ENCODE data around the gene TSPAN3.

Gene TSPAN3

DNA sequence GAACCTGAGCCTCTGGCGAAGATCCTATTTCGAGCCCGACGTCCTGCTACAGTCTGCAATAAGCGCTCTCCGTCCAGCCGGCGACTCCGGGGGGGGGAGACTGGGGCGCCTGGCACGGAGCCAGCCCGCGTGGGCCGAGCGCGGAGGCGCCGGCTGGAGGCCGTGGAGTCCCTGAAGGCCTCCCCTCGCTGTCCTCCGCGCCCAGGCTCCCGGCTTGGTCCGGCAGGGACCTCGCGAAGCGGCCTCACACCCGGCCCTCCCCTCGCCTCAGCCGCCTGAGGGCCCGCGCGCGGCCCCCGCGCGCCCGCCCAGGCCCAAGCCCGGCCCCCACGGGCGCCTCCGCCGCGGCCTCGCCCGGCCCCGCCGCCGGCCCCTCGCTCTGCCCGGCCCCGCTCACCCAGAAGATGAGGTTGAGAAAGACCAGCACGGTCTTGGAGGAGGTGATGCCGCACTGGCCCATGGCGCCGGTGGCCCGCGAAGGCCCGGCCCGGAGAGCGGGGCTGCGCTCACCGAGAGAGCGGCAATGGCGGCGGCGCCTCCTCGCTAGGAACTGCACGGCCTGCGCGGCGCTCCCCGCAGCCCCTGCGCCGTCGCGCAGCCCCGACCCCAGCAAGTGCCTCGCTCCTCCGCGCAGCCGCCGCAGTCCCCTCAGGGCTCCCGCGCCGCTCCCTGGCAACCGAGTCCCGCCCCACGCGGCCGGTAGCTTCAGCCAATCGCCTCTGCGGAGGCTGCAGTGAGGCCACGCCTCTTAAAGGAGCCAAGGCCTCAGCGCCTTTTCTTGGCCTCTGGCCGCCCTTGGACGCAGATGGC lies at the start of gene TSPAN3:
TSS of gene TSPAN3 (minus strand) at position 615 of the 810 bp plus-strand sequence. CDS start at position 460, 155 bp downstream.
- DNase-seq, result peak; percentile 94

DNA sequence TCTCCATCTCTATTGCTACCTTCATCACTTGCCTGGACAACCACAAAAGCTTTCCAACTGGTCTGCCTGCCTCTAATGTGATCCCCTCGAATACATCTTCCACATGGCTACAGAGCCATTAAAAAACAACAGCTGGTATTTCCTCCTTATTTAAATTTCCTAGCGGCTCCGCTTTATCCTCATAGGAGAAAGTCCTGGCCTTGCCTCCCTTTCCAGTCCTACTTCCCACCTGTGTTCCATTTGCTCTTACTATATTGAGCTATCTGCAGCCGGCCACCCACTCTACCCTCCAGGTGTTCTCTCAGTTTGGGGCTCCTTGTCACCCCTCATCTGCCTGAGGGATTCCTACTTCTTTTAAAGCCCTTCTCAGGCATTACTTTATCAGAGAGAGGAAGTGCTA lies 49.7 kb upstream of the TSPAN3 start:
- no peak for DNase-seq

DNA sequence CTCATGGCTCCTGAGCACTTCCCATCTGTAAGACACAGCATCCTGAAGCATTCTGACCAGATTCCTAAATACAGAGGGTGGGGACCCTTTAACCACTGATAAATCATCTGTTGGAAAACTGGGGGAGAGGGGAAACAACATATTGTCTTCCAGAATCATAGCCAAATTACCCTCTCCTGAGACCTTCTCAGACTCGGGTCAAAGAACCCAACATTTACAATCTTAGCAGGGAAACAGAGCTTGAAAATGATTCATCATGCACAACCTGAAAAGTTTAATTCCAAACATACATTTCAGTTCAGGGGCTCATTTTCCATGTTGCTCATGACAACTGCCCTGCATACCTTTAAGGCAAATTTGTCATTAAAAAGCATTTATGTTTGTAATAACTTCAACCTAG lies 48.5 kb upstream of the TSPAN3 start:
- DNase-seq, result no peak

GRCh38 chr15:77118882-77119321 lies 48.0 kb upstream of the TSPAN3 start:
- no peak for DNase-seq

GRCh38 chr15:77115179-77115578 lies 44.3 kb upstream of the TSPAN3 start:
- no peak for DNase-seq

- DNase-seq, result no peak
Measured at GRCh38 chr15:77112838-77113504, 42.1 kb upstream of the TSPAN3 start.

DNA sequence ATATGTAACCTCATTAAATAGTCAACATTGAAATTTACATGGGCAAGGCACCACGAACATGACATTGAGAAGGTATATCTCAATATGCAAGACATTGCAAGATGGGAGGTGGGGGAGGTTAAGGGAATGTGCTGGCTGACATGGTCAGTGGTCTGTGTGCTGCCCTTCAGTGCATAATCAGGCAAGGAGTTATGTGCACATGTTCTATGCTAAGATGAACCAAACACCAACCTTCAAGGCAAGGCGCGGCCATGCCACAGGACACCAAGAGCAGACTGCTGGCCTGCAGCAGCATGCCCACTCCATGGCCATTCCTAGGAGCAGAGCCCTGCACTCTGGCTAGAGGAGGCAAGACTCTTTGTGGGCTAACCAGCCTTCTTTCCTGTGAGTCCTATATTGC lies 40.9 kb upstream of the TSPAN3 start:
- DNase-seq, result no peak

GRCh38 chr15:77107531-77108355 lies 36.8 kb upstream of the TSPAN3 start:
- peak; percentile 60 for DNase-seq

GRCh38 chr15:77107068-77107467 lies 36.2 kb upstream of the TSPAN3 start:
- no peak for DNase-seq

DNA sequence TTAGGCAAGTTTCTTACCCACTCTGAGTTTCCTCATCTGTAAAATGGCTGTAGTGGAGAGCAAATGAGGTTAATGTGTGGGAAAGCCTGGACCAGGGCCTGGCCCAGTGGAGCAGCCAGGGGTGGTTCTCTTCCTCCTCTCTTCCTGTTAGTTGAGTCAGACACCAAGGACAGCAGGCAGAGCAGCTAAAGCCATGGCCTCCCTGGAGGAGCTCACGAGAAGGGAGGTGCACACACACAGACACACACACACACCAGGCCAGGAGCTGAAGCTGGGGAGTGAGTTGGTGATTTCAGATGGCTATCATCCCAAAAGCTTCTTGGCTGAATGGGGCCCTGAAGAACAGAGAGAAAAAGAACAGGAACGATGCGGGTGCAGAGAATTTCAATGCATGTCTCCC lies 33.2 kb upstream of the TSPAN3 start:
- no peak for DNase-seq

GRCh38 chr15:77099741-77100463 lies 29.0 kb upstream of the TSPAN3 start:
- DNase-seq, result no peak

DNA sequence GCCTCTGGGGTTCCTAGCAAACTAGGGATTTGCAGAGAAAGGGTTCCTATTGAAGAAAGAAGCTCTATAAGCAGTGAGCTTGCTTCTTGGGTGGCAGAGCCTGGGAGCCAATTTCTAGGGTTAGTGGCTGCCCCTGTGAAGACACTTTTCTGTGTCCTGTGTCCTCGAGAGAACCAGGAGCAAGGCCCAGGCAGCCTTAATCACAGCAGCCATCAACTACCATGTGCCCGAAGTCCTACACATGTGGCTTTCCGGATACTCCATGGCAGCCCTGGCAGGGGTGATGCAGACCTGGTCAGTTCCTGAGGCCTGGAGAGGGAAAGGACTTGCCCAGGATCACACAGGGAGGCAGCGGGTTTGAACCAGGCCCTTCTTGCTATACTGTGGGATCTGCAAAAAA lies 27.7 kb upstream of the TSPAN3 start:
- DNase-seq, result no peak

GRCh38 chr15:77097921-77098320 lies 27.0 kb upstream of the TSPAN3 start:
- no peak for DNase-seq

- no peak for DNase-seq
Measured at GRCh38 chr15:77097248-77097721, 26.4 kb upstream of the TSPAN3 start.

DNA sequence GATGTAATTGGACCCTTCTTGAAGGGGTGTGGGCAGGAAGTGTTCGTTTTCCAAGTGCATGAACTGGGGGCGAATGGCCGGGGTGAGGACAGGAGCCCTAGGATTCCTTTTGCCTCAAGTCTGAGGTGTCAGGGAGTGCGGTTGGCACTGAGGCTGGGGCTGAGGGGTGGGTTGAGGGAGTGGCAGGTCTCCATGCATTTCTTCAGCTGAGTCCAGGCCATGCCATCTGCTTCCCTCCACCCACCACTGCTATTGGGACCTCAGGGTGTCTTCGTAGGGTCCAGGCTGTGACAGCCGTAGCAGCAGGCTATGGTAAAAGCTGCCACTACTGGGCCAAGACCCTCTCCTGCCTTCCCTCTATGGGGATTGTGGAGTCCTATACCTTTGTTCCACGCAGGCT lies 25.6 kb upstream of the TSPAN3 start:
- DNase-seq, result no peak

- no peak for DNase-seq
Measured at GRCh38 chr15:77096138-77096537, 25.2 kb upstream of the TSPAN3 start.

DNA sequence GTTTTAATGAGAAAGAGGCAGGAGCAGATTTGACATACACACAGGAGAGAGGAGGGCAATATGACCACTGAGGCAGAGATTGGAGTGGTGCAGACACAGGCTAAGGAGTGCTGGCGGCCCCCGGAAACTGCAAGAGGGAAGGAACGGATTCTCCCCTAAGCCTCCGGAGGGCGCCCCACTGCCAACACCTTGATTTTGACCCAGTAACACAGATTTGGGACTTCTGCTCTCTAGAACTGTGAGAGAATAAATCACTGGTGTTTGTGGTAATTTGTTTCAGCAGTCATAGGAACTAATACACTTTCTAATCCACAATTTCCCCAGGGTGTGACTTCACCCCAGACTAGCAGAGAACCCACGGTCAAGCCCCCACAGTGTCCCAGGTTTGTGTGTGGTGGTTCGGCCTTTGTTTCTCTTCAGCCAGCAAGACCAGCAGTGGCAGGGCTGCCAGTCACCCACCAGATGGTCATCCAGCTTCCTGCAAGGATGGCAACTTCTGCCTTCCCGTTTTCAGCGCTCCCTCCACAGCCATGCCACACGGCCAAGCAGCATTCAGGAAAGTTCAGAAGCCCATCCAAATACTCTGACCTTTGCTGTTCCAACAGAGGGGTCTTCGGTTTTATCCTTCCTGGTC lies 23.6 kb upstream of the TSPAN3 start:
- DNase-seq, result peak; percentile 51

GRCh38 chr15:77093436-77093835 lies 22.5 kb upstream of the TSPAN3 start:
- no peak for DNase-seq

GRCh38 chr15:77091097-77091496 lies 20.2 kb upstream of the TSPAN3 start:
- no peak for DNase-seq

- DNase-seq, result no peak
Measured at GRCh38 chr15:77087213-77087612, 16.3 kb upstream of the TSPAN3 start.

- DNase-seq, result no peak
Measured at GRCh38 chr15:77085297-77085696, 14.4 kb upstream of the TSPAN3 start.

- no peak for DNase-seq
Measured at GRCh38 chr15:77084436-77084835, 13.5 kb upstream of the TSPAN3 start.
